NCI-H1694 (cell line): ENCODE results near the gene ISG20.

Source experiments
- DNase-seq: peaks from one replicate; lab custom pipeline; 2025; lab: John Stamatoyannopoulos, UW

The ISG20 gene

GRCh38 chr15:88655103-88655553, 16.3 kb downstream of the ISG20 start:
- no peak for DNase-seq

GRCh38 chr15:88655800-88656488, 17.1 kb downstream of the ISG20 start:
- DNase-seq: no peak

- no peak for DNase-seq
These were observed 18.0 kb downstream of the ISG20 start for GRCh38 chr15:88656760-88657221.

- peak; percentile 18 for DNase-seq
These were observed 18.7 kb downstream of the ISG20 start for GRCh38 chr15:88657326-88658069.

GRCh38 chr15:88658070-88658965, 19.5 kb downstream of the ISG20 start:
- no peak for DNase-seq

GRCh38 chr15:88658972-88659931, 20.4 kb downstream of the ISG20 start:
- no peak for DNase-seq

- DNase-seq: no peak
These were observed 22.4 kb downstream of the ISG20 start for GRCh38 chr15:88661041-88661700.

GRCh38 chr15:88661761-88662556, 23.1 kb downstream of the ISG20 start:
- peak; percentile 59 for DNase-seq

GRCh38 chr15:88663141-88663621, 24.4 kb downstream of the ISG20 start:
- no peak for DNase-seq

- DNase-seq: no peak
These were observed 25.4 kb downstream of the ISG20 start for GRCh38 chr15:88664151-88664778.

GRCh38 chr15:88674661-88675060, 35.8 kb downstream of the ISG20 start:
- DNase-seq: no peak

GRCh38 chr15:88678755-88679154, 39.9 kb downstream of the ISG20 start:
- no peak for DNase-seq

GRCh38 chr15:88680241-88681001, 41.6 kb downstream of the ISG20 start:
- no peak for DNase-seq

- no peak for DNase-seq
These were observed 42.9 kb downstream of the ISG20 start for GRCh38 chr15:88681610-88682221.

- DNase-seq: no peak
These were observed 45.5 kb downstream of the ISG20 start for GRCh38 chr15:88684345-88684744.

GRCh38 chr15:88686166-88686565, 47.4 kb downstream of the ISG20 start:
- no peak for DNase-seq

GRCh38 chr15:88688394-88688933, 49.6 kb downstream of the ISG20 start:
- DNase-seq: no peak

GRCh38 chr15:88690331-88690730, 51.5 kb downstream of the ISG20 start:
- no peak for DNase-seq
